ENCODE measurements around the gene SKP1.

Gene SKP1

DNA sequence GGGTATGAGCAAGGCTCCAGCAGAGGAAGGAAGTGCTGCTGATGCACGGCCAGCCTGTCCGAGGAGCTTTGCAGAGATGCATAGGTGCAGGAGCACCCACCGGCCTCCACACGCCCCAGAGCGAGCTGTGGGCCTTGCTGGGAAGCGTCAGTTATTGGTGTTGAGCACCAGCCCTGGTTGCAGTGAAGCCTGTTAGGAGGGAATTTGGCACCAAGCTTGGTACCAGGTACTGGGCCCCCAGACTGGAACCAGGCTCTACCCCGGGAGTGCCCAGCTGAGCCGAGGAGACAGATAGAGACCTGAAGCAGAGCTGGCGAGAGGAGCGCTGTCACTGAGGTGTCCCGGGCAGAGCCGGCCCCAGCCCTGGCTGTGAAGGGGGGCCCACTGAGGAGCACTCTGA lies 57.0 kb downstream of the SKP1 start:
- H3F3A ChIP-seq (ENCODE audit: low read depth): no peaks in the 10 kb centered on the region
- no peak overlapping the region for H2AFZ ChIP-seq (ENCODE audit: low read length)
- TF ChIP-seq EZH2phosphoT487 (IDR thresholded peaks at IDR 0.05; ENCODE audit: borderline replicate concordance): no peak
- no peaks in the 10 kb centered on the region for H3K36me3 ChIP-seq (ENCODE audit: insufficient read depth, low read length)
- no peak overlapping the region for H3K4me2 ChIP-seq (ENCODE audit: low read depth, low read length, poor library complexity, severe bottlenecking)
- H3K4me1 ChIP-seq (ENCODE audit: insufficient read depth, low read length, poor library complexity, severe bottlenecking): peaks cover 11% of the 10 kb centered on the region
- no peak overlapping the region for H3K9ac ChIP-seq (ENCODE audit: low read depth, low read length, poor library complexity, severe bottlenecking)
- no peaks in the 10 kb centered on the region for H3K9me3 ChIP-seq (ENCODE audit: insufficient read depth, low read depth, low read length)
- no peaks in the 10 kb centered on the region for H4K20me1 ChIP-seq (ENCODE audit: insufficient read depth, low read length, poor library complexity, severe bottlenecking)
- no peaks in the 10 kb centered on the region for H3K79me2 ChIP-seq (ENCODE audit: insufficient read depth, low read length)
- no peaks in the 10 kb centered on the region for H3K9me2 ChIP-seq (replicated peaks; ENCODE audit: low read depth, low read length)
- H3K27me3 ChIP-seq (ENCODE audit: insufficient read depth, low read length, poor library complexity, severe bottlenecking): no peaks in the 10 kb centered on the region
- H3K4me3 ChIP-seq (ENCODE audit: low read length, poor library complexity, severe bottlenecking): no peak overlapping the region

DNA sequence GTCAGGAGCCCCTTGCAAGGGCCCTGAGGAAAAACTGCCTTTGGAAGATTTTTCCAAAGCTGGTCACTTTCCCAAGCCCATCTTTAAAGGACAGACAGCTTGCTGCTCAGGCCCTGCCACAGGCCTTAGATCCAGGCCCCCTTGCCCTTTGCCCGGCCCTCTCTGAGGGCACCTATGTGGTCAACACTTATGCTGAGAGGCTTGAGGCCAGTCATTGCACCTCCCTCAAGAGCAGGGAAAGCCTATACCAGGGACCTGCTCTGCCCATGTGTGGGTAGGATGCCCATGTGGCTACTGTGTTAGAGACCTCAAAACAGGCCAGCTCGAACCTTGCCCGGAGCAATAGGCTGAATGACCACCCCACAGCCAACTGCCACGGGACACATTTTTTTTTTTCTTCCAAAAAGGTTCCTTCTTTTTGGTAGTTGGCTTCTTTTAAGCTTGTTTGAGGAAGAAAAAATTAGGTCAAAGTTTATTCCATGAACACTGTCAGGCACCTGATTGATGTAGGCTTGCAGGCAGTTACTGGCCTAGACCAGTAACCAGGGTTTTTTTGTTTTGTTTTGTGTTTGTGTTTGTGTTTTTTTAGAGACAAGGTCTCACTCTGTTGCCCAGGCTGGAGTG lies 58.4 kb downstream of the SKP1 start:
- H3K4me1 ChIP-seq (ENCODE audit: insufficient read depth, low read length, poor library complexity, severe bottlenecking): peaks cover 9% of the 10 kb centered on the region
- TF ChIP-seq EZH2phosphoT487 (IDR thresholded peaks at IDR 0.05; ENCODE audit: borderline replicate concordance): no peak
- TF ChIP-seq, protein P1, sequence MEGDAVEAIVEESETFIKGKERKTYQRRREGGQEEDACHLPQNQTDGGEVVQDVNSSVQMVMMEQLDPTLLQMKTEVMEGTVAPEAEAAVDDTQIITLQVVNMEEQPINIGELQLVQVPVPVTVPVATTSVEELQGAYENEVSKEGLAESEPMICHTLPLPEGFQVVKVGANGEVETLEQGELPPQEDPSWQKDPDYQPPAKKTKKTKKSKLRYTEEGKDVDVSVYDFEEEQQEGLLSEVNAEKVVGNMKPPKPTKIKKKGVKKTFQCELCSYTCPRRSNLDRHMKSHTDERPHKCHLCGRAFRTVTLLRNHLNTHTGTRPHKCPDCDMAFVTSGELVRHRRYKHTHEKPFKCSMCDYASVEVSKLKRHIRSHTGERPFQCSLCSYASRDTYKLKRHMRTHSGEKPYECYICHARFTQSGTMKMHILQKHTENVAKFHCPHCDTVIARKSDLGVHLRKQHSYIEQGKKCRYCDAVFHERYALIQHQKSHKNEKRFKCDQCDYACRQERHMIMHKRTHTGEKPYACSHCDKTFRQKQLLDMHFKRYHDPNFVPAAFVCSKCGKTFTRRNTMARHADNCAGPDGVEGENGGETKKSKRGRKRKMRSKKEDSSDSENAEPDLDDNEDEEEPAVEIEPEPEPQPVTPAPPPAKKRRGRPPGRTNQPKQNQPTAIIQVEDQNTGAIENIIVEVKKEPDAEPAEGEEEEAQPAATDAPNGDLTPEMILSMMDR (conservative IDR thresholded peaks at IDR 0.05; ENCODE audit: low read length): no peak

DNA sequence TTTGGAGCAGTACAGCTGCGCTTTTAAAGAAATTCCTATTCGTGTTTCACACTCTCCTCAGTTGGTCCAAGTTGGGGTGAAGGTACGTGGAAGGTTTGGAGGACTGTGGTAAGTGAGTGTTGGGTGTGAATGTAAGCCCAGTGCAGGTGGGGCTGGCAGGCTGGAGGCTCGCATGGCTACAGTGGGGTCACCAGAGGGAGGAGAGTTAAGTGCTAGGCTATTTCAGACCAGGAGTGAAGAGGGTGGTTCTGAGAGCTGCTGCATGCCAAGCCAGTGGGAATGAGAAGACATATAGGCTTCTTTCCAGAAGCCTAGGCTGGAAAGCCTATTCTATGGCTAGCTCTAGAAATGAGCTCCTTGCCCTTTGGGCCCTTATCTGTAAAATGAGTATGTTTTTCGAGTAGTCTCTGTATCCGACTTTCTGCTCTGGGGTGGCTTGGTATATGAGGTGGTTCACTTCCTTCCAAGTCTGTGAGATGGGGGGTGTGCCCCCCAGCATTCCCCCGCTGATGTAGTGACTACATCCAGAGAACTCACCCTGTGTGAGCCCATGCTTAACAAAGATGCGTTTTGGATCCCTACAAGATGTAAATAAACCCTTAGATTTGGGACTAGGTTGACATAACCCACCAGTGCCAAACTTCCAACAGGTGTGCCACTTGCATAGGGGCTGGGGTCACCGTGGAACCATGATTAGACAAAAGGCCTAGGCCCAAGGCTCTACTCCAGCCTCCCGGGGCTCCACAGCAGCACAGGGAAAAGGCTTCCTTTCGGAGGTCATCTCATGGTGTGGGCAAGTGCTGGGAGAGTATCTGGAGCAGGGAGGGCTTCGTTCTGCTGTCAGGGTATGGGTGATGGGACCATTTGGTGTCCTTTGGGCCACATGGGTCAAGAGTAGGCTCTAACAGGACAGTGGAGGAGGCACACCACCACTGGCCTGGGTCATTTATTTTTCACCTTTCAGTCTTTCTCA lies 59.7 kb downstream of the SKP1 start:
- Histone ChIP-seq H4K20me1 (ENCODE audit: insufficient read depth, low read length, poor library complexity, severe bottlenecking) (no peaks in the 10 kb centered on the region), H2AFZ (ENCODE audit: low read length) (no peak overlapping the region), H3F3A (ENCODE audit: low read depth) (no peaks in the 10 kb centered on the region), H3K9me3 (ENCODE audit: insufficient read depth, low read depth, low read length) (no peaks in the 10 kb centered on the region), H3K4me1 (ENCODE audit: insufficient read depth, low read length, poor library complexity, severe bottlenecking) (peaks cover 6% of the 10 kb centered on the region), H3K4me2 (ENCODE audit: low read depth, low read length, poor library complexity, severe bottlenecking) (no peak overlapping the region), H3K9ac (ENCODE audit: low read depth, low read length, poor library complexity, severe bottlenecking) (no peak overlapping the region), H3K36me3 (ENCODE audit: insufficient read depth, low read length) (no peaks in the 10 kb centered on the region), H3K79me2 (ENCODE audit: insufficient read depth, low read length) (no peaks in the 10 kb centered on the region), H3K9me2 (replicated peaks; ENCODE audit: low read depth, low read length) (no peaks in the 10 kb centered on the region), H3K27me3 (ENCODE audit: insufficient read depth, low read length, poor library complexity, severe bottlenecking) (no peaks in the 10 kb centered on the region), H3K4me3 (ENCODE audit: low read length, poor library complexity, severe bottlenecking) (no peak overlapping the region)
- TF ChIP-seq, protein P1 (conservative IDR thresholded peaks at IDR 0.05; ENCODE audit: low read length): no peak
- no peak for TF ChIP-seq EZH2phosphoT487 (IDR thresholded peaks at IDR 0.05; ENCODE audit: borderline replicate concordance)

More for the DNA sequence above, 58.4 kb downstream of the SKP1 start:
- Histone ChIP-seq H3K9me2 (replicated peaks; ENCODE audit: low read depth, low read length) (no peaks in the 10 kb centered on the region), H3K4me3 (ENCODE audit: low read length, poor library complexity, severe bottlenecking) (no peak overlapping the region), H3K9me3 (ENCODE audit: insufficient read depth, low read depth, low read length) (no peaks in the 10 kb centered on the region), H3F3A (ENCODE audit: low read depth) (no peaks in the 10 kb centered on the region), H3K36me3 (ENCODE audit: insufficient read depth, low read length) (no peaks in the 10 kb centered on the region), H2AFZ (ENCODE audit: low read length) (no peak overlapping the region), H3K27me3 (ENCODE audit: insufficient read depth, low read length, poor library complexity, severe bottlenecking) (no peaks in the 10 kb centered on the region), H3K9ac (ENCODE audit: low read depth, low read length, poor library complexity, severe bottlenecking) (no peak overlapping the region), H4K20me1 (ENCODE audit: insufficient read depth, low read length, poor library complexity, severe bottlenecking) (no peaks in the 10 kb centered on the region), H3K79me2 (ENCODE audit: insufficient read depth, low read length) (no peaks in the 10 kb centered on the region), H3K4me2 (ENCODE audit: low read depth, low read length, poor library complexity, severe bottlenecking) (no peak overlapping the region)

Measured in Loucy (cell line).